Astrocyte of the spinal cord (primary cell): ENCODE data around the gene WDR93.

Experiments used
- DNase-seq: peaks from one replicate; pipeline ENCODE4 v3.0.0; 2011; ENCODE audit warnings: low read depth, low spot score
- H3K4me3 ChIP-seq: 2 replicates; pipeline ENCODE4 v1.5.1; 2011; ENCODE audit warnings: low read depth, mild to moderate bottlenecking, low read length, moderate library complexity
- in situ Hi-C: cut with HindIII; loops from 2 replicates; pipeline ENCODE4 v1.10.0; 2017; ENCODE audit warnings: low sequenced_read_pairs
- TF ChIP-seq, protein P1 (sequence below): IDR thresholded peaks from 2 replicates; pipeline ENCODE4 v1.5.1; 2012; ENCODE audit warnings: low read depth, mild to moderate bottlenecking, low read length, inconsistent platforms

The WDR93 gene

DNA sequence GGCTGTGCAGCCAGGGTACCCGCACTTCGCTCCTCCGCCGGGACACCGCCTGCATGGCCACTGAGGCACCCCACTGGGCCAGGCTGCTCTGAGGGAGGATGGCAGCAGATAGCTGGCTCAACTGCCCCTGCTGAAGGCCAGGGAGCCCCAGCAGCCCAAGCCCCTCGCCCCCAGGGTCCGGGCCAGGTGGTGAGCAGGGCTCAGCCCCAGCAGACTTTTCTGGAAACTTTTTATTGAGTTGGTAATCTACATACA, 23.0 kb upstream of the WDR93 start:
- TF ChIP-seq, protein P1, sequence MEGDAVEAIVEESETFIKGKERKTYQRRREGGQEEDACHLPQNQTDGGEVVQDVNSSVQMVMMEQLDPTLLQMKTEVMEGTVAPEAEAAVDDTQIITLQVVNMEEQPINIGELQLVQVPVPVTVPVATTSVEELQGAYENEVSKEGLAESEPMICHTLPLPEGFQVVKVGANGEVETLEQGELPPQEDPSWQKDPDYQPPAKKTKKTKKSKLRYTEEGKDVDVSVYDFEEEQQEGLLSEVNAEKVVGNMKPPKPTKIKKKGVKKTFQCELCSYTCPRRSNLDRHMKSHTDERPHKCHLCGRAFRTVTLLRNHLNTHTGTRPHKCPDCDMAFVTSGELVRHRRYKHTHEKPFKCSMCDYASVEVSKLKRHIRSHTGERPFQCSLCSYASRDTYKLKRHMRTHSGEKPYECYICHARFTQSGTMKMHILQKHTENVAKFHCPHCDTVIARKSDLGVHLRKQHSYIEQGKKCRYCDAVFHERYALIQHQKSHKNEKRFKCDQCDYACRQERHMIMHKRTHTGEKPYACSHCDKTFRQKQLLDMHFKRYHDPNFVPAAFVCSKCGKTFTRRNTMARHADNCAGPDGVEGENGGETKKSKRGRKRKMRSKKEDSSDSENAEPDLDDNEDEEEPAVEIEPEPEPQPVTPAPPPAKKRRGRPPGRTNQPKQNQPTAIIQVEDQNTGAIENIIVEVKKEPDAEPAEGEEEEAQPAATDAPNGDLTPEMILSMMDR = no peak
- in situ Hi-C loops = no loop called here
- no peak overlapping the region for H3K4me3 ChIP-seq
- DNase-seq = no peak

- no peak for DNase-seq
- H3K4me3 ChIP-seq = no peak overlapping the region
- TF ChIP-seq, protein P1 = no peak
- in situ Hi-C loops = no loop called here
Measured at GRCh38 chr15:89668171-89668570, 22.4 kb upstream of the WDR93 start.

GRCh38 chr15:89669309-89669865, 21.2 kb upstream of the WDR93 start:
- DNase-seq = no peak
- TF ChIP-seq, protein P1 = no peak
- in situ Hi-C loops = no loop called here
- no peak overlapping the region for H3K4me3 ChIP-seq

DNA sequence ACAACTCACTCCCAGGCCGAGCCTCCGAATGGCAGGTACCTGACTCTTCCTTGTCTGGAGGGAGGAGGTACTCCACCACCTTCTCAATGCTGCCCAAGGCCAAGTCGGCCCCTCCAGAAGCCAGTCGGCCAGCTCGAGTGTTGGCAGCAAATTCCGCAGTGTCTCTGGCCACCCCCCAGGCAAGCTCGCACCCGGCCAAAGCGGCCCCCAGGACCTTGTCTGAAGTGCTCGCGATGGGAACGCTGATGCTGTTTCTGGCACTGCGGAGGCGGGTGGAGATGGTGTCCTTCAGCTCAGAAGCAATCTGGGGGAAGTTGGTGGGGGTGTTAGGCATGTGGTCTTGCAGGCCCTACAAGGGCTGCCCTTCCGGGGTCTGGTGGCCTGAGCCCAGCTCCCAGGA, 20.7 kb upstream of the WDR93 start:
- in situ Hi-C loops = no loop called here
- TF ChIP-seq, protein P1 = no peak

GRCh38 chr15:89670971-89671560, 19.5 kb upstream of the WDR93 start:
- DNase-seq = no peak
- no peak overlapping the region for H3K4me3 ChIP-seq
- in situ Hi-C loops = no loop called here
- TF ChIP-seq, protein P1 = no peak

More for the DNA sequence above, 20.7 kb upstream of the WDR93 start:
- H3K4me3 ChIP-seq = no peak overlapping the region
- no peak for DNase-seq

DNA sequence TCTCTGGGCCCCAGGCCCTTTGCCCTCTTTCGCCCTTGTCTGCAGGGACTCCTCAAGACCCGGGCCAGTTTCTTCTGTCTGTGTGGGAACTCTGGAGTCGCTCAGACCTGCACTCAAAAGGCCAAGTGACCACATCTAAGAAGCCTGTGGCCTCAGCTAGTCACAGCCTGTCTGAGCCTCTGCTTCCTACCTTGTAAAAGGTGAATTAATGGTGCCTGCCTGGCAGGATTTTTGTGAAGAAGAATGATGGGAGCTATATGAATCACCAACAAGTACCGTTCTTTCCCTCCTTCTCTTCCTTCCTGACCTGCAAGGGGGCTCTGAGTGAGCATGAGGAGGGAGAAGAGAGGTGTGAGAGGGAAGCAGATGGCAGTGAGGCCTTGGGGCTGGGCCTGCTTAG, 18.9 kb upstream of the WDR93 start:
- in situ Hi-C loops = no loop called here
- no peak overlapping the region for H3K4me3 ChIP-seq
- no peak for DNase-seq
- TF ChIP-seq, protein P1 = no peak
